ENCODE measurements around the gene TPH1.

- TF ChIP-seq CTCF (conservative IDR thresholded peaks at IDR 0.05; ENCODE audit: low read depth, low read length) (no peak), EZH2 (IDR thresholded peaks at IDR 0.05; ENCODE audit: borderline replicate concordance, low read depth, low read length, poor library complexity, severe bottlenecking) (no peak)
These were observed 17.9 kb upstream of the TPH1 start for GRCh38 chr11:18063862-18064434.

Measured in A673 (cell line).